Head of caudate nucleus (tissue), 42 donors: ENCODE measurements around the gene IPO9.
"Not testable (repeated sequence)": the region's sequence is repeated elsewhere in the genome, so short reads cannot be mapped to it uniquely, and the experiment has no call there.

ENCODE experiments used
- DNase-seq, 42 donors: peaks; one replicate each; pipeline versions ENCODE4 v3.0.0 to v3.0.0-alpha.2; 2020 to 2021; ENCODE audit warnings: mixed read lengths in 7 of 42
- intact Hi-C: fragments of 100-400 bp; cut with DNase I; formaldehyde crosslinking; loops from one replicate; pipeline ENCODE4 v1.15.0; 2022

IPO9 gene

DNA sequence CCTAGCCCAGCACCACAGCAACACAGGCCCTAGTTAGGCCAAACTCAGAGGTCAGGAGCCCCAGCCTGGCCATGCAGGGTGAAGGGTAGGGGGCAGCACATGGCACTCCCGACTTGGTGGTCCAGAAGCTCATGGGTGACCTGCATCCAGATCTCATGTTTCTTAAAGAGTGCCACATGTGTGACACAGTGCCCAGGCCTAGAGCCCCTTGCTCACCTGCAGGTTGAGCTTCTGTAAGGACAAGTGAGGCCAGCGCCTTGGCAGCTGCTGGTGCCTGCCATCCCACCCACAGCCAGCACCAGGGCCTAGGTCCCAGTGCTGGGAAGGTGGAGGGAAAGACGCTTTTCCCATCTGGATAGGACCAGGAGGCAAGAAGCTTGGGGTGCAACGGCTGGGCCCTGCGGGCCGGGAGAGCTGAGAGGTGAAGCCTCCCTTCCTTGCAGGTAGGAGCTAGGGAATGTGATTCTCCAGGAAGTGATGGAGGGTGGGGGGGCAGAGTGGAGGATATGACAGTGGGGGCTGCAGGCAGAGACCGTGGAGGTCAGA is 66.2 kb downstream of the IPO9 start:
- DNase-seq, result no peak
- intact Hi-C loops, result no loop called here

GRCh38 chr1:201895913-201896807 is 67.2 kb downstream of the IPO9 start:
- intact Hi-C loops, result no loop called here
- peak; percentile 81 to 95 (median 89) for DNase-seq

- DNase-seq, result no peak
- intact Hi-C loops, result no loop called here
These were observed 68.0 kb downstream of the IPO9 start for GRCh38 chr1:201896951-201897391.

DNA sequence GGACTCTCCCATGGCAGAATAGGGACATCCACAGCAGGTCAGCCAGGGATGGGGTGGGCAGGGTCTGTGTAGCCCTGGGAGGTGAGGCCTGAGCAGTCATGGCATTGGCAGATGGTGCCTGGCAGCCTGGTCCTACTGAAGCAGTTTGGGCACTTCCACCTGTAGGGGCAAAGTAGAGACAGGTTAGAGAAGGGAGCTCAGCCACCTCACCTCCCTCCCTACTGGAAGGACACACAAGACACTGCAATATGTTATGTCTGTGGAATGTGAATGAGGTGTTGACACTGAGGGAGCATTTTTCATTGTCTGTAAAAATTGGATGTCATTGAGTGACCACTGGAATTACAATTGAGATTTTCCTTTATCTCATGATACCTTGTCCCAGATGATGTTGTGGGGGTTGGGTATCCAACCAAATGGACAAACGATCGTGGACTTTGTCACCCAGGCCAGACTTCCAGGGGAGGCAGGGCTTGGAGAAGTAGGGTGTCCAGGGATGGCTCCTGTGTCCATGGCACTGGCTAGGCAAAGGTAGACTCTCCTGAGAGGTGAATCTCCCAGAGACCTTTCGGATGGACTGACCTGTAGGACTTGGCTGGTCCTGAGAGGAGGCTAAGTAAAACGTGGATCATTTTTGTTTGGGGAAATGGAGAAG is 69.4 kb downstream of the IPO9 start:
- intact Hi-C loops, result no loop called here
- DNase-seq, result no peak

GRCh38 chr1:201898992-201899391 is 70.0 kb downstream of the IPO9 start:
- intact Hi-C loops, result no loop called here
- DNase-seq, result no peak

GRCh38 chr1:201899683-201900429 is 70.9 kb downstream of the IPO9 start:
- intact Hi-C loops, result no loop called here
- DNase-seq, result no peak

DNA sequence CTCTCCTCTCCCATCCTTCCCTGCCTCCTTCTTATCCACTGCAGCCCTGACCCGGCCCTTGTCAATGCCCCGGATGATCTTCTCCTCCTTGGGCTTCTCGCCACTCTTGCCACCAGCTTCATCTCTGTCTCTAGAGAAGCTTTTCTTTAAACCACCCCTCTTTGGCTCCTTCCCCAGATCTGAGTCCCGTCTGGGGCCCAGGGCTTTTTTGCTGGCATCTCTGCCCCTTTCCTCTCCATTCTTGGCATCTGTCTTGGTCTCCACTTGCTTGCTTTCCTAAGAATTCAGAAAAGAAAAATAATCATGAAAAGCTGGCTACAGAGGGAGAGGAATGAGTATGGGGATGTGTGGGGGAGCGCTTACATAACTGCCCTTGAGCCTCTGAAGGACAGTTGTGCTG is 71.5 kb downstream of the IPO9 start:
- intact Hi-C loops, result no loop called here
- DNase-seq, result peak in 1 of 42 donors; percentile 36

DNA sequence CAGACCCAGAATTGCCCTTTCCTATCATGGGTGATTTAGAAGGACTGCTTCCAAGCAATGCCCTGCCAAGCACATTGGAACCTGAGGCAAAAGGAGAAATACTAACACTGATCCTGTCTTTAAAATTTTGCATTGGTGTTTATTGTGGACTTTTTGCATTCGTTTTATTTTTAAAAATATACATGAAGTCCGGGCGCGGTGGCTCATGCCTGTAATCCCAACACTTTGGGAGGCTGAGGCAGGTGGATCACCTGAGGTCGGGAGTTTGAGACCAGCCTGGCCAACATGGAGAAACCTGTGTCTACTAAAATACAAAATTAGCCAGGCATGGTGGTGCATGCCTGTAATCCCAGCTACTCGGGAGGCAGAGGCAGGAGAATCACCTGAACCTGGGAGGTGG is 72.1 kb downstream of the IPO9 start:
- intact Hi-C loops, DNase-seq: not testable (repeated sequence)

DNA sequence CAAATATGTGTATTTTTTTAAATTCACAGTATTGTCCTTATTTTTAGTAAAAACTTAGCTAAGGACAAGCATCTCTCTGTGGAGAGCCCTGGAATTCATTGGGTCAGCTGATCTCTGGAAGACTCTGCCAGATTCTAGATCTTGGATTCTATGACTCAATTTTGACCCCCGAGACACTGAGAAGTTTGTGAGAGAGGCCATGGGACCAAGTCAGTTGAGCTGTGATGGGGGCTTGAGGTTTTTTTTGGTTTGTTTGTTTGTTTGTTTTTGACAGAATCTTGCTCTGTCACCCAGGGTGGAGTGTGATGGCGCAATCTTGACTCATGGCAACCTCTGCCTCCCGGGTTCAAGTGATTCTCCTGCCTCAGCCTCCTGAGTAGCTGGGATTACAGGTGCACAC is 73.2 kb downstream of the IPO9 start:
- intact Hi-C loops, result no loop called here
- no peak for DNase-seq

- intact Hi-C loops, result no loop called here
- no peak for DNase-seq
These were observed 74.2 kb downstream of the IPO9 start for GRCh38 chr1:201903135-201903534.

DNA sequence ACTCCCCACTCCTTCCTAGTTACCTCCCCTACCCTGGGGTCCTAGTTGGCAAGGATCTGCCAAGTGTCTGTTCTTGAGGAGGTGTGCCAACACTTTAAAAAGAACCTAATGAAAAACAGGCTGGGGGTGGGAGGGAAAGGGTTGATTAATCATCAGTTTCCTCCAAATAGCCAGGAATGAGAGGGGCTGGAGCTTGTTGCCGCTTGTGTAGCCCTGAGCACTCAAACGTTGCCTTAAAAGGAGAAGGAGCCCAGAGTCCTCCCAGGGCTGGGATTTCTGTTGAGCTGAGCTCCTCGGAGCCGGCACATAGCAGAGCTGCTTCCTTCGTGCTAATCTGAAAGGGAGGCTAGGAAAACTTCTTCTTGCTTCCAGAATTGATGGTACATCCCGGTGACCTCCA is 75.6 kb downstream of the IPO9 start:
- intact Hi-C loops, result no loop called here
- DNase-seq, result peak in 1 of 42 donors; percentile 57

GRCh38 chr1:201905234-201905890 is 76.4 kb downstream of the IPO9 start:
- intact Hi-C loops, result no loop called here
- no peak for DNase-seq

DNA sequence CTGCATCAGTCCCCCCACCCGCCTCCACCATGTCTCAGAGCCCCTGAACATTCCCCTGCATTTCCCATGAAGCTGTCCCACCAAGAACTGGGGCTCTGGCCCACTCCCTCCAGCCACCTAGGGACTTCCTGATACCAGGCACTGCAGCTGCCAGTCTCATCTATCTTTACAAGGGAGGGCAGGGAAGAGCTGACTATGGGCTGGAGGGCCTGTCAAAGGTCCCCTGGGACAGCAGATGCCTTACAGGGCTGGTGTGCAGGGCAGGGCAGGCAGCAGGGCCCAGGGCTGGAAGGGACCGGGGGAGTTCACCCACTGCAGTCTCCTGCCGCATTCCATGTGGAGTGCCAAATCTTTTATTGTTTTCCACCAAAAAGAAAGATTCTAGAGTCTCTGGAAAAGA is 77.4 kb downstream of the IPO9 start:
- DNase-seq, result no peak
- intact Hi-C loops, result no loop called here

- intact Hi-C loops, result no loop called here
- DNase-seq, result no peak
These were observed 78.7 kb downstream of the IPO9 start for GRCh38 chr1:201907621-201908020.

DNA sequence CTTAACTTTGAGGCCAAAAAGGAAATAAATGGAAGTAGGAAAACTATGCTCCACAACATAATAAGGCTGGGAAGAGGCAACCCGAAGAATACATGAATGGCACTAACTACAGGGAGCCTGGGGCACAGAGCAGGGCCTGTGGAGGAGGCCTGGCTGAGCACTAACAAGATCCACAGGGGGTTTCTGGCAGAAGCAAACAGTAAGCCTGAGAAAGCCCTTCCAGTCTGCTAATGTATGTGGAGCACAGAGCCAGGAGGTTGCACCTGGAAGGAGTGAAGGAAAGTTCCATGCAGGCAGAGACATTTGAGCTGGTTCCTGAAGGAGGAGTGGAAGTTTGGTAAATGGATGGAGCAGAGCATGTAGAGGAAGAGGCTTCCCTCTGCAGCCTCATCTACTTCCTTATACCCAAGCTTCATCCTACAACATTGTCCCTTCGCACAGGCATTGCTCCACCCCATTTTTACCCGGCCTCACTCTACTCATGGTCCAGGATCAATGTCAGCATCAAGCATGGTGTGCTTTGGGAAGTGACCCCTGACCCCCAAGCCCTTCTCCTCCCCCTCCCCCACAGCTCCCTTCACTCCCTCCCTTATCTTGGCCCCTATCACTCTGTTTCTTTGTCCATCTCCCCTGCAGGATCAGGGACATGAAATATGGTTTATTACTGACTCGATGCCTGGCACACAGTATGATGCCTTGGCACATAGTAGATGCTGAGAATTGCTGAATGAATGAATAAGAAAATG is 83.0 kb downstream of the IPO9 start:
- DNase-seq, result no peak
- intact Hi-C loops, result no loop called here

- intact Hi-C loops, result no loop called here
- no peak for DNase-seq
These were observed 83.9 kb downstream of the IPO9 start for GRCh38 chr1:201912832-201913231.

- intact Hi-C loops, result no loop called here
- peak in 1 of 42 donors; percentile 0 for DNase-seq
These were observed 85.7 kb downstream of the IPO9 start for GRCh38 chr1:201914456-201915235.
